Ishikawa (cell line): ENCODE results near the gene IFNA13.

ENCODE experiments used
- CEBPB ChIP-seq: IDR thresholded peaks from 2 replicates; pipeline ENCODE4 v1.6.1; 2012
- CREB1 ChIP-seq: IDR thresholded peaks from 2 replicates; pipeline ENCODE4 v1.6.1; 2012; ENCODE audit warnings: low read depth
- EP300 ChIP-seq: IDR thresholded peaks from 2 replicates; pipeline ENCODE4 v1.6.1; 2012; ENCODE audit warnings: borderline replicate concordance
- MAX ChIP-seq: IDR thresholded peaks from 2 replicates; pipeline ENCODE4 v1.6.1; 2012
- RAD21 ChIP-seq: IDR thresholded peaks from 2 replicates; pipeline ENCODE4 v1.6.1; 2012; ENCODE audit warnings: low read depth
- REST ChIP-seq: IDR thresholded peaks from 2 replicates; pipeline ENCODE4 v1.6.1; 2012; ENCODE audit warnings: low read depth, mild to moderate bottlenecking
- TAF1 ChIP-seq: IDR thresholded peaks from 2 replicates; pipeline ENCODE4 v1.6.1; 2012; ENCODE audit warnings: low read depth, mild to moderate bottlenecking
- TCF12 ChIP-seq: IDR thresholded peaks from 2 replicates; pipeline ENCODE4 v1.6.1; 2012; ENCODE audit warnings: low read depth
- TEAD4 ChIP-seq: IDR thresholded peaks from 2 replicates; pipeline ENCODE4 v1.6.1; 2012
- USF1 ChIP-seq: IDR thresholded peaks from 2 replicates; pipeline ENCODE4 v1.6.1; 2012
- ZBTB7A ChIP-seq: IDR thresholded peaks from 2 replicates; pipeline ENCODE4 v1.6.1; 2012; ENCODE audit warnings: low read depth

GRCh38 chr9:21395778-21396717 is 28.2 kb upstream of the IFNA13 start:
- TF ChIP-seq EP300 = no peak
- TF ChIP-seq TAF1 = no peak
- no peak for TF ChIP-seq USF1
- no peak for TF ChIP-seq MAX
- peak; percentile 48 for TF ChIP-seq RAD21
- TF ChIP-seq TEAD4 = no peak
- no peak for TF ChIP-seq REST
- TF ChIP-seq TCF12 = no peak
- TF ChIP-seq ZBTB7A = peak; percentile 100
- TF ChIP-seq CREB1 = no peak
- no peak for TF ChIP-seq CEBPB
